Gastrocnemius medialis (tissue), 4 donors: ENCODE data around the gene VMP1. TPM values are rescaled to one million over a fixed set of nuclear protein-coding genes. Genes with fewer than 3 reads are reported as not detected.
A peak's percentile ranks its signal among the peaks of the same experiment; 100 is the strongest.
"Not testable (repeated sequence)": the region's sequence is repeated elsewhere in the genome, so short reads cannot be mapped to it uniquely, and the experiment has no call there.

Experiments
- ATAC-seq, 2 donors: fragments of 150-250 bp; one replicate each; pipeline ENCODE4 v1.9.1; 2016
- DNase-seq, 2 donors: peaks; one replicate each; pipeline ENCODE4 v3.0.0-alpha.2; 2019
- H3K27ac ChIP-seq, 4 donors: fragments of 200-600 bp; sonication (generic); 1 replicate in 1 of 4; 2 replicates in 3 of 4; pipeline ENCODE4 v1.5.1; 2016 to 2018; ENCODE audit warnings: mild to moderate bottlenecking in 2 of 4, moderate library complexity in 1 of 4
- H3K27me3 ChIP-seq, 3 donors: fragments of 200-600 bp; sonication (generic) in 2 of 3; 1 replicate in 1 of 3; 2 replicates in 2 of 3; pipeline versions ENCODE4 v1.5.1 to v1.6.0; 2016 to 2019; ENCODE audit warnings: mild to moderate bottlenecking in 1 of 3, moderate library complexity in 1 of 3
- H3K36me3 ChIP-seq, 2 donors: fragments of 200-600 bp; sonication (generic) in 1 of 2; one replicate each; pipeline ENCODE4 v1.5.1; 2017 to 2018
- H3K4me1 ChIP-seq, 2 donors: fragments of 200-600 bp; sonication (generic) in 1 of 2; one replicate each; pipeline ENCODE4 v1.5.1; 2016 to 2017; ENCODE audit warnings: mild to moderate bottlenecking in 2 of 2
- H3K4me3 ChIP-seq, 4 donors: fragments of 200-600 bp; sonication (generic) in 3 of 4; 1 replicate in 1 of 4; 2 replicates in 3 of 4; pipeline ENCODE4 v1.5.1; 2016 to 2019; ENCODE audit warnings: mild to moderate bottlenecking in 2 of 4
- H3K9me3 ChIP-seq, 3 donors: fragments of 200-600 bp; sonication (generic) in 2 of 3; 1 replicate in 1 of 3; 2 replicates in 2 of 3; pipeline ENCODE4 v1.5.1; 2016 to 2019
- POLR2A ChIP-seq, 2 donors: fragments of 450-650 bp; IDR thresholded peaks; one replicate each; pipeline ENCODE4 v1.6.1; 2017; ENCODE audit warnings: antibody characterized with exemption in 2 of 2, mild to moderate bottlenecking in 2 of 2, moderate library complexity in 2 of 2
- in situ Hi-C, 4 donors: fragments of 200-750 bp; cut with MboI; loops; one replicate each; pipeline versions ENCODE4 v1.15.0 to v1.8.0; 2017; ENCODE audit warnings: low sequenced_read_pairs in 4 of 4
- intact Hi-C: fragments of 100-400 bp; cut with DNase I; formaldehyde crosslinking; loops from one replicate; pipeline ENCODE4 v1.15.1; 2023; ENCODE audit warnings: low total_unique reads
- total RNA-seq, 4 donors: library from RNA; depleted of rRNA; stranded (reverse); fragments of >200 nt; gene quantifications; one replicate each; pipeline versions ENCODE4 v1.1.0 to v1.2.3, GENCODE V29; 2016
- TF ChIP-seq, protein P1 (sequence below), 5 experiments: fragments of 450-650 bp in 3 of 5; fragments of 200-600 bp in 2 of 5; sonication (generic) in 2 of 5; IDR thresholded peaks in 4 of 5; conservative IDR thresholded peaks in 1 of 5; 1 replicate in 4 of 5; 2 replicates in 1 of 5; pipeline ENCODE4 v1.5.1; 2016 to 2019; ENCODE audit warnings: antibody characterized with exemption in 5 of 5, mild to moderate bottlenecking in 3 of 5, moderate library complexity in 3 of 5

VMP1 gene
- total RNA-seq, 4 donors from 2014 or later, result 39.2 to 55.0 (median 48.4) TPM

GRCh38 chr17:59848778-59849177, 141.3 kb downstream of the VMP1 start:
- ATAC-seq (no peak), DNase-seq (peak; percentile 65 to 80)
- H3K36me3 ChIP-seq, result no peaks in the 10 kb centered on the region
- intact Hi-C loops (loop anchor here (5.0 kb wide), 1 partner anchor 114 kb away; the partner anchor contains the start of gene RNFT1), in situ Hi-C loops (no loop called here)
- H3K27me3 ChIP-seq, result no peaks in the 10 kb centered on the region
- peaks cover 30 to 44% of the 10 kb centered on the region in 2 donors for H3K4me1 ChIP-seq
- no peak overlapping the region for H3K4me3 ChIP-seq
- peak overlapping the region in 1 of 4 donors; percentile 99 for H3K27ac ChIP-seq
- TF ChIP-seq POLR2A (IDR thresholded peaks at IDR 0.05), result no peak
- TF ChIP-seq, protein P1, sequence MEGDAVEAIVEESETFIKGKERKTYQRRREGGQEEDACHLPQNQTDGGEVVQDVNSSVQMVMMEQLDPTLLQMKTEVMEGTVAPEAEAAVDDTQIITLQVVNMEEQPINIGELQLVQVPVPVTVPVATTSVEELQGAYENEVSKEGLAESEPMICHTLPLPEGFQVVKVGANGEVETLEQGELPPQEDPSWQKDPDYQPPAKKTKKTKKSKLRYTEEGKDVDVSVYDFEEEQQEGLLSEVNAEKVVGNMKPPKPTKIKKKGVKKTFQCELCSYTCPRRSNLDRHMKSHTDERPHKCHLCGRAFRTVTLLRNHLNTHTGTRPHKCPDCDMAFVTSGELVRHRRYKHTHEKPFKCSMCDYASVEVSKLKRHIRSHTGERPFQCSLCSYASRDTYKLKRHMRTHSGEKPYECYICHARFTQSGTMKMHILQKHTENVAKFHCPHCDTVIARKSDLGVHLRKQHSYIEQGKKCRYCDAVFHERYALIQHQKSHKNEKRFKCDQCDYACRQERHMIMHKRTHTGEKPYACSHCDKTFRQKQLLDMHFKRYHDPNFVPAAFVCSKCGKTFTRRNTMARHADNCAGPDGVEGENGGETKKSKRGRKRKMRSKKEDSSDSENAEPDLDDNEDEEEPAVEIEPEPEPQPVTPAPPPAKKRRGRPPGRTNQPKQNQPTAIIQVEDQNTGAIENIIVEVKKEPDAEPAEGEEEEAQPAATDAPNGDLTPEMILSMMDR (IDR thresholded peaks at IDR 0.05 in 4 of 5, conservative IDR thresholded peaks at IDR 0.05 in 1 of 5), result no peak
- no peaks in the 10 kb centered on the region for H3K9me3 ChIP-seq

DNA sequence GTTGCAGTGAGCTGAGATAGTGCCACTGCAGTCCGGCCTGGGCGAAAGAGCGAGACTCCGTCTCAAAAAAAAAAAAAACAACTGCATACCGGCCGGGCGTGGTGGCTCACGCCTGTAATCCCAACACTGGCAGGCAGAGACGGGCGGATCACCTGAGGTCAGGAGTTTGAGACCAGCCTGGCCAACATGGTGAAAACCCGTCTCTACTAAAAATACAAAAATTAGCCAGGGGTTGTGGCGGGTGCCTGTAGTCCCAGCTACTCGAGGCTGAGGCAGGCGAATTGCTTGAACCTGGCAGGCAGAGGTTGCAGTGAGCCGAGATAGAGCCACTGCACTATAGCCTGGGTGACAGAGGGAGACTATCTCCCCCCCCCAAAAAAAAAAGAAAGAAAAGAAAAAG, 142.9 kb downstream of the VMP1 start:
- H3K36me3 ChIP-seq, in situ Hi-C loops, H3K27me3 ChIP-seq, intact Hi-C loops, H3K4me3 ChIP-seq, DNase-seq, H3K27ac ChIP-seq, H3K9me3 ChIP-seq, ATAC-seq: not testable (repeated sequence)
- peaks cover 24 to 32% of the 10 kb centered on the region in 2 donors for H3K4me1 ChIP-seq

DNA sequence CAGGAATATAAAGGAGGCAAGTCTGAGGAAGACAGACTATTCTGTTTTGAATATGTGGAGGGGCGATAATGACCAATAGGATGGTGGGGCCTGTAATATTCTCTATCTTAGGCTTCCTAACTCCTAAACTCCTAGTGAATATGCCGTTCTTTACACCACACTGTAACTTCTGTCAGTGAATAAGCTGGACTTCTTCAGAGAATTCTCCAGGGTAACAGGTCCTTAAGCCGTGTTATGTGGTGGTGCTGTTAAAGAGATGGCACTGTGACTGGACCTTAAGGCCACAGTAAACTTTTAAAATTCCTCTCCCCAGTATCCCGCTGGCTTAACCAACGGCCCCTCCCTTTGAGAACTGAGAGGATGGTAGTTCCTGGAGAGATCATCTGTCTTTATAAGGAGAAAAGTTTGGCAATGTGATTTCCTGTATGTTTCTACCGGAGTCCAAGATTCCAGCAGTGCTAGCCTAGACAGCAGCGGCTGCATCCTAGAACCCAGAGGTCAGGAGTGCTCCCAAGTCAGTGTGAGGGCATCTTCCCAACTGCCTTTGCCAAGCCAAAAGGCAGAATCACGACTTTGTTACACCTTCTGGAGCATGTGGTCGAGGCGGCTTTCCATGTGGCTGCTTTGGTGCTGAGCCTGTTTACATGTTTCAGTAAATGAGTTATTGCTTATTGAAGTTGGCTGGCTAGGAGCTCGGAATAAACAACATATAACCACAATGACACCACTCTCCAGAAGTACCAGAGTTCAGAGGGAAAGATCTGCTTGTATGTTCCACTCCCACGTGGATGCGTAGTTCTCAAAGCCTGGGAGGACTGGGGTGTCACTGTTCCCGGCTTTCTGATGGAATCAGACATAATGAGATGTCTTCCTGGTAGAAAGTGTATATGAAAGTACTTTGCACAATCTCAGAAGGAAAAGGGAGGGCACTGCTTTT, 144.3 kb downstream of the VMP1 start:
- no peaks in the 10 kb centered on the region for H3K36me3 ChIP-seq
- no peak for DNase-seq
- H3K27ac ChIP-seq, result peak overlapping the region; percentile 37 to 57 (median 56)
- intact Hi-C loops, result no loop called here
- no peak overlapping the region for H3K4me3 ChIP-seq
- TF ChIP-seq POLR2A (IDR thresholded peaks at IDR 0.05), result no peak
- TF ChIP-seq, protein P1 (IDR thresholded peaks at IDR 0.05 in 4 of 5, conservative IDR thresholded peaks at IDR 0.05 in 1 of 5), result no peak
- no peaks in the 10 kb centered on the region for H3K27me3 ChIP-seq
- no peaks in the 10 kb centered on the region for H3K9me3 ChIP-seq
- peaks cover 10 to 19% of the 10 kb centered on the region in 2 donors for H3K4me1 ChIP-seq
- ATAC-seq, result peak in 1 of 2 donors; percentile 42
- in situ Hi-C loops, result no loop called here

DNA sequence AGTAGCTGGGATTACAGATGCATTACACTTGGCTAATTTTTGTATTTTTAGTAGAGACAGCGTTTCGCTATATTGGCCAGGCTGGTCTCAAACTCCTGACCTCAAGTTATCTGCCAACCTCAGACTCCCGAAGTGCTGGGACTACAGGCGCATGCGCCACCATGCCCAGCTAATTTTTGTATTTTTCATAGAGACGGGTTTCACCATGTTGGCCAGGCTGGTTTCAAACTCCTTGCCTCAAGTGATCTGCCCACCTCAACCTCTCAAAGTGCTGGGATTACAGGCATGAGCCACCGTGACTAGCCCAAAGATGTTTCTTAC, 145.4 kb downstream of the VMP1 start:
- H3K4me1 ChIP-seq, H3K27me3 ChIP-seq, in situ Hi-C loops, ATAC-seq, H3K36me3 ChIP-seq, H3K4me3 ChIP-seq, intact Hi-C loops, DNase-seq, H3K9me3 ChIP-seq: not testable (repeated sequence)
- peak overlapping the region; percentile 34 to 57 (median 56) for H3K27ac ChIP-seq

GRCh38 chr17:59853168-59853918, 145.9 kb downstream of the VMP1 start:
- Histone ChIP-seq H3K27ac (peak overlapping the region; percentile 13 to 57 (median 45)), H3K4me3 (no peak overlapping the region)
- peak in 1 of 2 donors; percentile 12 for ATAC-seq

DNA sequence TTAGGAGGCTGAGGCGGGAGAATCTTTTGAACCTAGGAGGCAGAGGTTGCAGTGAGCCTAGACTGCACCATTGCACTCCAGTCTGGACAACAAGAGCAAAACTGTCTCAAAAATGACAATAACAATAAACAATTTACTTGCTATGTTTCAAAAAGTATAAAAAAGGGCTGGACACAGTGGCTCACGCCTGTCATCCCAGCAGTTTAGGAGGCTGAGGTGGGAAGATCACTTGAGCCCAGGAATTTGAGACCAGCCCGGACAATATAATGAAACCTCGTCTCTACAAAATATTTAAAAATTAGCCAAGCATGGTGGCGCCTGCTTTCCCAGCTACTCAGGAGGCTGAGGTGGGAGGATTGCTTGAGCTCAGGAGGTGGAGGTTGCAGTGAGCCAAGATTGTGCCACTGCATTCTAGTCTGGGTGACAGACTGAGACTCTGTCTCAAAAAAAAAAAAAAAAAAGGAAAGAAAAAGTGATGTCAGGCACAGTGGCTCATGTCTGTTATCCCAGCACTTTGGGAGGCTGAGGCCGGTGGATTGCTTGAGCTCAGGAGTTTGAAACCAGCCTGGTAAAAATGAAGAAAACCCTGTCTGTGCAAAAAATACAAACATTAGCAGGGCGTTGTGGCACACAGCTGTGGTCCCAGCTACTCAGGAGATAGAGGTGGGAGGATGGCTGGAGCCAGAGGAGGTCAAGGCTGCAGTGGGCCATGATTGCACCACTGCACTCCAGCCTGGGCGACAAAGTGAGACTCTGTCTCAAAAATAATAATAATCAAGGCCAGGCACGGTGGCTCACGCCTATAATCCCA, 146.7 kb downstream of the VMP1 start:
- H3K36me3 ChIP-seq, H3K4me1 ChIP-seq, DNase-seq, in situ Hi-C loops, H3K27me3 ChIP-seq, intact Hi-C loops, H3K9me3 ChIP-seq, ATAC-seq, H3K4me3 ChIP-seq: not testable (repeated sequence)
- H3K27ac ChIP-seq, result peak overlapping the region in 3 of 4 donors; percentile 13 to 57 (median 56)

More at GRCh38 chr17:59853168-59853918, 145.9 kb downstream of the VMP1 start:
- in situ Hi-C loops, result no loop called here
- Histone ChIP-seq H3K4me1 (peaks cover 0 to 8% of the 10 kb centered on the region in 2 donors), H3K36me3 (no peaks in the 10 kb centered on the region), H3K9me3 (no peaks in the 10 kb centered on the region), H3K27me3 (no peaks in the 10 kb centered on the region)
- no peak for TF ChIP-seq POLR2A (IDR thresholded peaks at IDR 0.05)
- TF ChIP-seq, protein P1 (IDR thresholded peaks at IDR 0.05 in 4 of 5, conservative IDR thresholded peaks at IDR 0.05 in 1 of 5), result peak in 3 of 5 experiments; percentile 5 to 30 (median 20)
- no peak for DNase-seq
- intact Hi-C loops, result no loop called here
